ENCODE data around the gene DENND1A.
"Not testable (repeated sequence)": the region's sequence is repeated elsewhere in the genome, so short reads cannot be mapped to it uniquely, and the experiment has no call there.

Gene DENND1A

DNA sequence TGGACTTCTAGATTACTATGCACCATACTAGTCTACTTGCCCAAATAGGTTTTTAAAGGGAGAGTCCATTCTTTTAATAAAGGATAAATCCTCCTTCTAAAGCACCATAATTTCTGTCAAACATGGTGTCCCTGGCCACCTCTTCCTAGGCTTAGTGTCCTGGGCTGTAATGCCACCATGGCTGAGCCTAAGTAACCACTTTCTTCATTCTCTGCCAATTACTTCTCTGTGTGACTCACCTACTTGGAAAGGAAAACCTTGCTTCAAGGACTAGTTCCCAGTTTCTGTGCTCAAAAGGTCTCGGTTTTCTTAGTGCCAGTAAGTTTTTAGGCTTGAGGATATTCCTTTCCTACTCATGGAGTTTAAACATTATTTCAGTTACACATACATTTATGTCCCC lies 273.4 kb downstream of the DENND1A start:
- intact Hi-C loops (cut with DNase I) = no loop called here
- DNase-seq = peak in 1 of 42 donors; percentile 44

DNA sequence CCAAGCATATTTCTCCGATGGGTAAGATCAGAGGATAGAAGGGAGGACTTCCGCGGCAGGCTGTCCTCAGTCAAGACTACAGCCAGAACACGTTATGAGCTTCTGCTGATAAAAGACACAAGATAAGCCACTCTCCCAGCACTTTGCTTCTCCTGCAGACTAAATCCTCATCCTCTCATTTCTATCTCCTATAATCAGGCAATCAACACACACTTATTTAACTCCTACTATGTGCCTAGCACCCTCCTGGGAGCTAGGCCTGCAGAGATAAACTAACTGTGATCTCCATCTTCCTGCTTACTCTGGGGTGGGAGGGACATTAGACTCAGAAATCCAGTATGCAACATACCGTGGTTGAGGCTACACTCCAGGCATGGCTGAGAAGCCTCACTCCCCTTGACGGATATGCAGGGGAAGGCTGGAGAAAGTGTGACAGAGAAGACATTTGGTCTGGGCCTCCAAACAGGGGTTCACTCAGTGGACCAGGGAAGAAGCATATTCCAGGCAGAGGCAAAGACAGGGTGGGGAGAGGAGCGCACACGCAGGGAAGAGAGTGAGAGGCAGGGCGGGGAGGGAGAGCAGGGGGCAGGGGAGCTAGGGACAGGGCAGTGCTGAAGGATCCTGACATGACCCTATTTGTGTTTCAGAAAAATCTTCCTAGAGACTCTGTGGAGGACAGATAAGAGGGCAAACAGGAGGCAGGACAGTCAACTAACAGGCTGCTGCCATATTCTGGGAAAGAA lies 274.1 kb downstream of the DENND1A start:
- intact Hi-C loops (cut with DNase I) = no loop called here
- DNase-seq = no peak

DNA sequence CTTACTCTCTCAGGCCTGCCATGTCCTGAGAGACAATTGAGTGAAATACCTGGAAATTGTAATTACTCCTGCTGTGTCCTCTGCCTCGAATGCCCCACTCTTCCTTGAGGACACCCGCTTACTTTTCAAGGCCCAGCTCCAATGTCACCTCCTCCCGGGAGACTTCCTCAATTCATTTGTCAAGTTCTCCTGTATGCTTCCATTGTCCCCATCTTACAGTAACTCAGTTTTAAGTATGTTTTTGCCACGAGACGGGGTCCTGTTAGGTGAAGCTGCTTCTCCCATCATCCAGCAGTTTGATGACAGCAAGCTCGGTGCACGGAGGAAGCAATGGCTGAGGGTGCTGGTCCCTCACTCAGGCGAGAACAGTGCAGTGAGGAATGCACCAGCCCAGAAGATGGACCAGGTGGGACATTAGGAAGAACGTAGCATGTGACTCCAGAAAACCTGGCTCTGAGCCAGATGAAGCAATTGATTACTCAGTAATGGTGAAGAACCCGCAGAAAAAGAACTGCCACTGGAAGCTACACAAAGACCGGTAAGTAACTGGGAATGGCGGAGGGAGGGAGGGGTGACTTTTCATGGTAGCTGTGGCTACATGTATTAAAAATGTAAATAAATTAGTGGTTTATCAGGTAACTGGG lies 274.8 kb downstream of the DENND1A start:
- intact Hi-C loops (cut with DNase I) = no loop called here
- no peak for DNase-seq

DNA sequence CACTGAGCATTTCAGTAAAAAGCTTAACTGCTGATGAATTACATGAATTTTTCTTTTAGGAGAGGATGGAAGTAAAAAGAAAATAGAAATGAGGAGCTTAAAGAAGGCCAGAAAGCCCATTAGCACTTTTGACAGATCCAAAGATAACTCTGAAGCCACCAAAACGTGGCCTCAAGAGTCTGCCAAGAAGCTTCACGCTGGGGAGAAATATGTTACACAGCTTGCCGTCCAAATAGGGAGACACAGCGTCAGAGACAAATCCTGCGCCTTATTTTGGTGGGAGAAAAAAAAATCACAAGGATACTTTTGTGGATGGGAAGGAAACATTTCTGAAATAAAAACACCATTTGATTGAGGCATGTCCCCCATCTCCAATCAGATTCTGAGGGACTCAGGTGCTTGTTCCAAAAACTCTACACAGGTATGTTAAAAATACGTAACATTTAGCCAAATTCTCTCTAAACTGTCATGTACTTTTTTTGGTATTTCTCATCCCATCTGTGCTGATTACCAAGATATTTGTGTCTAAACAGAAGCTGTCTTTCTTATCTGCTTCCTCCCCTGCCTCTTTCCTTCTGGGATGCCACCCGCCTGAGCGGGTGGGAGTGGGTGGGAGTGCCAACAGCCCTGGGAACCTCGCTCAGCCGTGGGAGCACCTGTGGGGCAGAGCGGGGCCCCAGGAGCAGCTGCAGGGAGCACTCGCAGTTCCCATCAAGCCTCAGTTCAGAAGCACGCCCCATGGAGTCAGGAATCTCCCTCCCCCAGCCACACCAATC lies 275.5 kb downstream of the DENND1A start:
- no peak for DNase-seq
- intact Hi-C loops (cut with DNase I) = no loop called here

DNA sequence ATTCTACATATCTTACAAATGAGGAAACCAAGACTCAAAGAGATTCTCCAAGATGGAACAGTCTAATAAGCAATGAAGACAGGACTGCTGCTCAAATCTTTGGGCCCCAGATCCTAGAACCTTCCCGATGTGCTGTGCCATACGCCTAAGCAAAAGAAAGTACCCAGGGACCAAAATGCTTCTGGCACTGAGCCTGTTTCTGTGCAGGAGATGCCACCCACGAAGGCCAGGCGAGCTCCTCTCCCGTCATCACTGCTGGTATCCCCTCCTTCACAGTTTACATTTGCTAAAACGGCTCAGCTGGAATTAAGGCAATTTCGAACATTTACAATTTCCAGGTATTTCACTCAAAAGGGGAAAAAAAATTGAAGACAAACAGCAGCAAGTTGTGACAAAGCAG lies 277.5 kb downstream of the DENND1A start:
- intact Hi-C loops (cut with DNase I) = no loop called here
- DNase-seq = peak in 2 of 42 donors; percentile 8 to 30

DNA sequence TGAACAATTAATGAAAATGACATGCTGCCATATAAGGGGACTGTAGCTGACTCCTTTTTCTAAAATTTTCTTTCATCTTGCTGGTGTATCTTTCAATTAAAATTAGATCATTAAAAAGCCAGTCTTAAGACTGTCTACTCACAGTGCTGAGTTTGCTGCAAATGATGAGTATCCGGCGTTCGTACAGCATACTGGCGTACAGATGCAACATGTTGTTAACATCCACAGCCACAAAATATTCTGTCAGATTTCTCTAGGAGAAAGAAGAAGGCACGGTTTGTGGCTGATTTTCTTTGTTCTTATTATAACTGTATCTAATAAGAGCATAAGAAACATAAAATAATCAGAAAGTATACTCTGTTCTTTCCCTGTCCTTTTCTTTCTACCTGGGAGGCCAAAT lies 278.1 kb downstream of the DENND1A start:
- intact Hi-C loops (cut with DNase I) = no loop called here
- DNase-seq = no peak

DNA sequence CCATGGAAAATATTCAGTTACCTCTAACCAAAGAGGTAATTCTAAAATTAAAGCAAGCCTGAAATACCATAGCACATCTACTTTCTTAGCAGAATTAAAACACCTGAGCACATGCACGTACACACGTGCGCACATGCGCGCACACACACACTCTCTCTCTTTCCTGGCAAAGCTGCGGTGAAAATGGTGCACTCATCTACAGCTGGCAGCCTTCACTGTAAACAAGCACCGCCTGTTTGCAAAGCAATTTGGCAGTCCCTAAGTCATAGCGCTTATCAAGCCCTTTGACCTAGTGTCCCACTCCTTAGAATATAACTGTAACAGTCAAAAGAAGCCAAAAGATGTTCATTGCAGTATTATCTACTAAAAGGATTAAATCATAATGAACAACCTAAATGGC lies 278.7 kb downstream of the DENND1A start:
- intact Hi-C loops (cut with DNase I) = no loop called here
- DNase-seq = no peak

DNA sequence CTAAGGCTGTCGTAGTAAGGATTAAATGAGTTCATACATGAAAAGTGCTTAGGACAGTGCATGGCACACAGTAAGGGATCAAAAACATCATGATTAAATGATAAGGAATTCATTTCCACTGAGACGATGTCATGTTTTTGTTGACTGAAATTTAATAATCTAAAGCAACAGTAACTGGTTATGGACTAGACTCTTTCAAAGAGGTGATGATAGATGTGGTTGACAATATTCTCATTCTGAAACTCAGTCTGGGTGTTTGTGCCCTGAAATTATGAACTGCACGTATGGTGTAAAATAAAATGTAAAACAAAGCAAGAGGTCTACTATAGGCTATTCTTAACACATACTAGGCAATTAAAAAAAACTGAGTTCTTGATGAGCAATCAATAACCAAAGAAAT lies 280.0 kb downstream of the DENND1A start:
- intact Hi-C loops (cut with DNase I) = no loop called here
- DNase-seq = no peak

DNA sequence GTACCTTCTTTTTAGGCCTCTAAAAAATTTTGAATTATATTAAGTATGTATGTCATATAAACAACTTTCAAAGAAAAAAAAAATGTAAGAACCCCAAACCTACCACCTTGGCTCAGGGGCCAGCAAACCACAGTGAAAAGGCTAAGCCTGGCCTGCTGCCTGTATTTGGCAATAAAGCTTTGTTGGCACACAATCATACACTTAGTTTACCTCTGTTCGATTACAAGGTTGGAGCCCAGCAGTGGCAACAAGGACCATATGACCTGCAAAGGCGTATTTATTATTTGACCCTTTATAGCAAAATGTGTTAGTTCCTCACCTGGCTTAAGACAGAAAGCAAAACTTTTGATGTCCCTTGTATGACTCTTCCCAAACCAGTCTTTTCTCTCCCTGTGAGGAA lies 282.8 kb downstream of the DENND1A start:
- intact Hi-C loops (cut with DNase I) = no loop called here
- no peak for DNase-seq

DNA sequence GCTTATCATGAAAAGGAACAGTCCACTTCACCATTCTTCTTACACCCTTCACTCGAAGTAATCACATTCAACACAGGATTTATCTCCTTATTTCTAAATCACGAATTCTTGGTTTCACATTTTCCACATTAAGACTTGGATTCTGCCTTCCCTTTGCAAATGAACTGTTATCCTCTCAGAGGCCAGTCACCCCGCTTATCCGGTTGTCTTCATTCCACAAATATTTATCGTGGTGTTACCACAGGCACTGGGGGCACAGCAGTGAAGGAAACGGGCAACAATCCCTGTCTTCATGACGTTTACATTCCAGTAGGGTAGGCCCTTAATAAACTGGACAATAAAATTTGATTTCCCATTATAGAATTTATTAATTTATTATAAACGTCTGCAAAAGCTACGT lies 284.2 kb downstream of the DENND1A start:
- intact Hi-C loops (cut with DNase I) = no loop called here
- no peak for DNase-seq

DNA sequence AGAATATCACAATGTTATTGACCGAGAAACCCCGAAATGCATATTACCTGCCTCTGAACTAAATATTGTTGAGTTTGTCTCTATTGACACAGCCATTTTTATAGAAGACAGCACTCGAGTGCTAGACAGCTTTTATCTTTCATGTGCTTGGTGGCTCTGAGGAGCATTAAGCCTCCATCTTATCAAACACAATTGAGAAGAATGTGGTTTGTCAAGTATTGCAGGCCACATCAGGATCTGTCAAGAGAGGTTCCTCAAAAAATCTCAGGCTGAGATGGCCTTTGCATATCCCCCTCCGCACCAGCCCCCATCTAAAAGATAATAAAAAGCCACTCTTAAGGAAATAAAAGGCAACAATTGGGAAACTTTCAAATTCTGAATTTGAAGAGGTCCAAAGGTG lies 284.8 kb downstream of the DENND1A start:
- intact Hi-C loops (cut with DNase I) = no loop called here
- no peak for DNase-seq

DNA sequence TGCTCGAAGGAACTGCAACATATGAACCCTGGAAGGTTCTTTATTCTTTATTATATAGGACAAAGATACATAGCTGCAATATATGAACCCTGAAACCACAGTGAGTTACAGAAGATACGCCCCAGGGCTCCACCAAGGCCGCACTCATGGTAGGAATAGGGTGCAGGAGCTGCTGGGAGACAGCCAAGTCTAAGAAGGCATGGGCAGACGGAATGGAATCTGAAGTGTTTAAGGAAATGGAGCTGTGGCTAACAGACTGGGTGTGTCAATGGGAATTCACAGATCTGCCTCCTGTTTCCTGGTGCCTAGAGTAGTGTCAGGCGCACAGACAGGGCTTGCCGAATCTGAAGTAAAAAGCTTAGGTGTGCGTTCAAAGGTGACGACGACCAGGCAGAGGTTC lies 286.4 kb downstream of the DENND1A start:
- intact Hi-C loops (cut with DNase I) = no loop called here
- no peak for DNase-seq

DNA sequence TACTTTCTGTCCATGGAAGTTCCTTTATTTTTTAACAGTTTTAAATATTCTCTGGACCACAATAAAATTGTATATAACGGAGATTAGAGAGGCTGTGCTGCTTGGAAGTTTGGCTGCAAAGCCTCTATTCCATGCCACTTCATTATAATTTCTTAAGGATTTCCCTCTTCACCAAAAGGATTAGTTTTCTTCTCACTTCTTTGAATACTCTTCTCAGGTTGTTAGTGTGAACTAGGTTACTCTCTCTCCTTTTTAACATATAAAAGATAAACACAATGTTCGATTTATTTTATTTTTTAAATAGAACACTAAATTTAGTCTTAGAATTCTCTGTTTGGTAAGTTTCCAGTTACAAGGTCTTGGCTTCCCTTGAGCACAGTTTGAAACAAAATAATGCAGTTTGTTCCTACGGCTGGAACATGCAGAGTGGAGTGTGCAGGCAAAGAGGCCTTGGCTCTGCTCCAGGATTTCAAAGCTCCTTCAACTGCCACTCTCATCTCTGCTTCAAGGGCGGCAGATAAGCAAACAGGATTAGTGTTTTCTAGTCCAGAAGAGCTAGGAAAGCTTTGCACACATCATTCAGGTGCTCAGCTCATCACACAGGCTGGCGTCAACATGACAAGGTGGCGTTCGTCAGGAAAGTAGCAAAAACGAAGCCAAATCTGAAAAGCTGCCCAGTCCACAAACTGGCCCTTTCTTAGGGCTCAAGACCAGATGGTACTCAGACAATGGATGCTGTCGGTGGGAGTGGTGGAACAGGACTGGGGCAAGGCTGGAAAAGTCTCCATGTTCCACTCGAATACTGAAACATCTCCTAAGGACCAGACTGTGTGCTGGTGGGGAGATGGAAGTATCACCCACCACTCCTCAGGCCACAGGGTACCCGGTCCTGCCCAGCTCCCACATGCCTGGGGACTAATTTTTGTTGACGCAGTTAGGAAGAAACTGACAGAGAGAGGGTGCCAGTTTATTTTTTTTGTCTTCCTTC lies 287.3 kb downstream of the DENND1A start:
- intact Hi-C loops (cut with DNase I) = no loop called here

DNA sequence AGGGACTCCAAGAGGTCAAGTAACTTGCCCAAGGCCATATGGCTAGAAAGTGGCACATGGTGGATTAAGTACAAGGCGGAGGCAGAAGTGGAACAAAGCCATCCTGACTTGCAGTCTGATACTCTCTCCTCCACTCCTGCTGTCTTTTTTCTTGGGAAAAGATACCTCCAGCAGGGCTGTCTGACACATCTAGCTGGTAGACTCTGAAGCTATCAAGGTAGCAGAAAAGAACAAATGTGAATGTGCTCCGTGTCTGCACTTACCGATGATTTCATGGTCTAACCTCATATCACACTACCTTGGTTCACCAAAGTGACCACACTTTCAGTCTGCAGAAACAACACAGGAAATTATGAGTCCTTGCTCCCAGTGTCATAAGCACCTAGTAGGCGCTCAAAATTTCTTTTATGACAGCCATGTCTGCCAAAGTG lies 289.1 kb downstream of the DENND1A start:
- DNase-seq = no peak
- intact Hi-C loops (cut with DNase I) = no loop called here

More for the DNA sequence above, 287.3 kb downstream of the DENND1A start:
- peak in 38 of 42 donors; percentile 8 to 84 (median 47) for DNase-seq

DNA sequence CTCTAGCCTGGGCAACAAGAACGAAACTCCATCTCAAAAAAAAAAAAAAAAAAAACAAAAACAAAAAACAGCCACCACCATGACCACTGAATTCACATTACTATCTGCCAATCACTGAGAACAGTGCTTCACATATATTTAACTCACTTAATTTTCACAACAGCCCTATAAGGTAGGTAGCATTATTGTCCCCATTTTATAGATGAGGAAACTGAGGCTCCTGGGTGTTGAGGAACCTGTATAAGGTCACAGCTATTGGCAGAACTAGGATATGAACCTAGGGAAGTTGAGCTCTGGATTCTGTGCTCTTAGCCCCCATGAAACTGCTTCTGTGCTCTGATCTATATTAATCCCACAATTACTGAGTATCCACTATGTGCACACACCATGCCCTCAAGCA lies 290.2 kb downstream of the DENND1A start:
- intact Hi-C loops (cut with DNase I) = no loop called here
- DNase-seq = no peak

DNA sequence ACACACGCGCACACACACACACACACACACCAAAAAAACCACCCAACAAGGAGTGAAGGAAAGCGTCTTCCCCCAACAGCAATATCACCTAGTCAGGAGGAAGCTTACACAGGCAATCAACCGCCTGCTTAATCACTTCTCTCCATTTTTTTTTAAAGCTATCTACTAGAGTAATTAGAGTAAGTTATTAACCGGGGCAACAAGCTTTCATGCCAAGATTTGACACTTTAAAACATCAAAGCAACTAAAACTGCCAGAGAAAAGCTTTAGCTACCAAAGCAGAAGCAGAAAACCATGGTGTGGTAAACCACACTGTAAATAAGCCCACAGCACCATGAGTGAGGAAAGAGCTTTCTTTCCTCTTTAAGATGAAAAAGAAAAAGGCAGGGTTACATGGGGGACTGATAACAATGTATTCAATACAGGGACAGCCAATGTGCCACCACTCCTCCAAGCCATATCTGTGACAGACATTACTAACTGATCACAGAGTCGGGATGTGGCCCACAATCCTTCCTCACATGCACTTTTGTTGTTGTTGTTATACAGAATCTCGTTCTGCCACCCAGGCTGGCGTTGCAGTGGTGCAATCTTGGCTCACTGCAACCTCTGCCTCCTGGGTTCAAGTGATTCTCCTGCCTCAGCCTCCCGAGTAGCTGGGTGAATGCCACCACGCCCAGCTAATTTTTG lies 291.8 kb downstream of the DENND1A start:
- DNase-seq = peak in 1 of 42 donors; percentile 39
- intact Hi-C loops (cut with DNase I) = no loop called here

DNA sequence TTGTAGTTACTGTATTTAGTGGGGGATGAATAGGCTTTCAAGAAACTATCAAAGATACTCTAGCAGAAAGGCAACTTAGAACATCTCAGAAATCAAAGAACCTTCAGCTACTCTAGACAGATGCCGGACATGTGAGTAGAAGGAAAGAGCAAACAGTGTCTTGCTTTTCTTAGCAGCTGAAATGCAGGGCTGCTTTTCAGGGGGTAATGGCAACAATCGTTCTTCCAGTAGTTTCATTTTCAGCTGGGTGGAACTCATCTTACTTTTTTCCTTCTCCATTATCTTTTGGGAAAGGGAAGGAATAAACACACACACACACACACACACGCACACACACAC lies 292.4 kb downstream of the DENND1A start:
- intact Hi-C loops (cut with DNase I) = no loop called here
- peak in 1 of 42 donors; percentile 39 for DNase-seq

DNA sequence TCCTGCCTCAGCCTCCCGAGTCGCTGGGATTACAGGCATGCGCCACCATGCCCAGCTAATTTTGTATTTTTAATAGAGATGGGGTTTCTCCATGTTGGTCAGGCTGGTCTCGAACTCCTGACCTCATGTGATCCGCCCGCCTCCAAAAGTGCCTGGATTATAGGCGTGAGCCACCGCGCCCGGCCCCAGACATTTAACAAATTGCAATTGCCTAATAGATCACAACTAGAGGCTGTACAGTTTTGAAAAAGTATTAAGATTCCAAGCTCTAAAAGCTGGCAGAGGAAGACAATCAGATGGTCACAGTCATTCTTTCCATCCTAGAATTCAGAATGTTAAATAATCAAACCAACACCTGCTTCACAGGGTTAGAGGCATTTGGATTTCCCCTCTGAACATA lies 293.1 kb downstream of the DENND1A start:
- peak in 1 of 42 donors; percentile 20 for DNase-seq
- intact Hi-C loops (cut with DNase I) = not testable (repeated sequence)

DNA sequence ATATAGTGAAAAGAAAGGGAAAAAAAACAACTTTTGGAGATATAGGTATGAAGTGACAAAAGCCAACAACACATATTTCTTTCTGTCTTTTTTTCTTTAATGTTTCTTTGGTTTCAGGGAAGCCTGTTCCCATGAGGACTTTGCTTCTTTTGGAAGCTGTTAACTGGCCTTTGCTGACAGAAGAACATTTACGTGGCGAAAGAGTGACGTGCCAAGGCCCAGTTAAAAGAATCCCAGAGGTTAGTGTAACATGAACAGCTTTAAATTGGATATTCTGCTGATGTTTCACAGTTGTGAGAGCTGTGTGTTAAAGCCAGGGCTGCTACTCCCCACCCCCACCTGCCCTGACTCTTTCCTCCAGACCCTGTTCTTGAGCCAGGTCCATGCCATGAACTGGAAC lies 298.1 kb downstream of the DENND1A start:
- intact Hi-C loops (cut with DNase I) = no loop called here
- DNase-seq = peak in 1 of 42 donors; percentile 9

Measured in head of caudate nucleus (tissue), 42 donors.